GM18951 (cell line): ENCODE results near the gene AP5M1.
"Not testable (repeated sequence)": the region's sequence is repeated elsewhere in the genome, so short reads cannot be mapped to it uniquely, and the experiment has no call there.

ENCODE experiments used
- POLR2A ChIP-seq: IDR thresholded peaks from 4 replicates; pipeline ENCODE4 v1.6.1; 2011; ENCODE audit warnings: mild to moderate bottlenecking; ENCODE audit not compliant: insufficient read length, insufficient read depth; ENCODE audit errors: extremely low read depth
- in situ Hi-C: fragments of 300-500 bp; cut with MboI; formaldehyde crosslinking; loops from one replicate; pipeline ENCODE4 v1.12.0; 2022; ENCODE audit warnings: low sequenced_read_pairs, mixed read lengths, inconsistent platforms; ENCODE audit not compliant: unreplicated experiment

AP5M1 gene, protein sequence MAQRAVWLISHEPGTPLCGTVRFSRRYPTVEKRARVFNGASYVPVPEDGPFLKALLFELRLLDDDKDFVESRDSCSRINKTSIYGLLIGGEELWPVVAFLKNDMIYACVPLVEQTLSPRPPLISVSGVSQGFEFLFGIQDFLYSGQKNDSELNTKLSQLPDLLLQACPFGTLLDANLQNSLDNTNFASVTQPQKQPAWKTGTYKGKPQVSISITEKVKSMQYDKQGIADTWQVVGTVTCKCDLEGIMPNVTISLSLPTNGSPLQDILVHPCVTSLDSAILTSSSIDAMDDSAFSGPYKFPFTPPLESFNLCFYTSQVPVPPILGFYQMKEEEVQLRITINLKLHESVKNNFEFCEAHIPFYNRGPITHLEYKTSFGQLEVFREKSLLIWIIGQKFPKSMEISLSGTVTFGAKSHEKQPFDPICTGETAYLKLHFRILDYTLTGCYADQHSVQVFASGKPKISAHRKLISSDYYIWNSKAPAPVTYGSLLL

GRCh38 chr14:57268161-57269069 is at the start of gene AP5M1, which contains the start of gene EXOC5:
AP5M1 (plus strand) TSS chr14:57268971; CDS start chr14:57269315, 344 bp downstream.
EXOC5 (minus strand) TSS chr14:57268905; CDS start chr14:57268648, 257 bp downstream.
- TF ChIP-seq POLR2A, result peak; percentile 81
- in situ Hi-C loops, result no loop called here

GRCh38 chr14:57221931-57222330 is 46.8 kb upstream of the AP5M1 start:
- in situ Hi-C loops, result no loop called here
- no peak for TF ChIP-seq POLR2A

DNA sequence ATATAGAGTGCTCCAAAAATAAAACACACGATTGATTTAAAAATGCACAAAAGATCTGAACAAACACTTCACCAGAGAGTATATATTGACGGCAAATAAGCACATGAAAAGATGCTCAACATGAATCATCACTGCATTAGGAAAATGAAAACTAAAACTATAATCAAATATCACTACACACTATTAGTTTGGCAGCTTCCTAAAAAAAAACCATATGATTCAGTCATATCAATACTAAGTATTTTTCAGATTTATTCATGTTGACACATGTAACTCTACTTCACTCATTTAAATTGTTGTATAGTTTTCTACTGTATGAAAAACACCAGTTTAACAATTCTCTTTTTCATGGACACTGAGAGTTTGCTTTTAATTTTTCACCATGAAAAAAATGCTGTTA is 41.7 kb upstream of the AP5M1 start:
- in situ Hi-C loops, result no loop called here
- TF ChIP-seq POLR2A, result no peak

DNA sequence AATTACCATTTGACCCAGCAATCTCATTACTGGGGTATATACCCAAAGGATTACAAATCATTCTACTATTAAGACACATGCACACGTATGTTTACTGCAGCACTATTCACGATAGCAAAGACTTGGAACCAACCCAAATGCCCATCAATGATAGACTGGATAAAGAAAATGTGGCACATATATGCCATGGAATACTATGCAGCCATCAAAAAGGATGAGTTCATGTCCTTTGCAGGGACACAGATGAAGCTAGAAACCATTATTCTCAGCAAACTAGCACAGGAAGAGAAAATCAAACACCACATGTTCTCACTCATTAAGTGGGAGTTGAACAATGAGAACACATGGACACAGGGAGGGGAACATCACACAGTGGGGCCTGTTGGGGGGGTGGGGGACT is 40.5 kb upstream of the AP5M1 start:
- in situ Hi-C loops, result not testable (repeated sequence)

GRCh38 chr14:57232006-57232405 is 36.8 kb upstream of the AP5M1 start:
- no peak for TF ChIP-seq POLR2A
- in situ Hi-C loops, result no loop called here

GRCh38 chr14:57240115-57240514 is 28.7 kb upstream of the AP5M1 start:
- in situ Hi-C loops, result not testable (repeated sequence)

DNA sequence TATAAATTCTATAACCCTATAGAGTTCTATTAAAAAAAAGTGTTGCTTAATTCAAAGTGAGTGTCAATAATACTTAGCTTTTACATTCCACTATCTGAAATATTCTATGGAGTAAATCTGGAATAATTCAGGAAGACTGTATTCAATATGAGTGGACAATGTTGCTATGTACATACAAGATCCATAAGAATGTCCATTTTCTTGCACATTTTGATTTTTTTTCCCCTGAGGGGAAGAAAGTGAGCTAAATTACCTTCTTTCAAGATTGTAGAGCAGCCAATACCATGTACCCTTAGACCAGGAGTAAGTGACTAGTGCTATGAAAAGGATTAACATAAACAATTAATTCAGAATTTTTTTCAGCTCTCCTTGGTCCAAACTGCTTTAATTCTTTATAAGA is 25.5 kb upstream of the AP5M1 start:
- TF ChIP-seq POLR2A, result no peak

DNA sequence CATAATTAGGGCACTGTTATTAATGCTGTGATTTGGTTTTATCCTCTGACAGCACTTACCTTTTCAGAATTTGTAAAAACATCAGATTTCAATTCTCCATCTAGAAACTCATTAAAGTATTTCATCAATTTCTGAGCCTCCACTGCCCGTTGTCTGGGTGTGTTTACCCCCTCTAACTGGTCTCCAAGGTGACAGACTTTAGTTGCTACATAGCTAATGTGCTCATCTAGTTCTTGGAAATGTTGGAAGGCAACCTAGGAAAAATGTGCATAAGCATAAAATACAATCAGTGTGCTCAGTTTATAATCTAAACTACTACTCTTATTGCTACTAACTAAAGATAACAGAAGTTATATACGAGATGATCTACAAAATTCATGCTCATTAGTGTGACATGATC is 24.7 kb upstream of the AP5M1 start:
- no peak for TF ChIP-seq POLR2A
- in situ Hi-C loops, result no loop called here

More for the DNA sequence above, 25.5 kb upstream of the AP5M1 start:
- in situ Hi-C loops, result no loop called here

GRCh38 chr14:57245941-57246340 is 22.8 kb upstream of the AP5M1 start:
- in situ Hi-C loops, result no loop called here
- TF ChIP-seq POLR2A, result no peak

DNA sequence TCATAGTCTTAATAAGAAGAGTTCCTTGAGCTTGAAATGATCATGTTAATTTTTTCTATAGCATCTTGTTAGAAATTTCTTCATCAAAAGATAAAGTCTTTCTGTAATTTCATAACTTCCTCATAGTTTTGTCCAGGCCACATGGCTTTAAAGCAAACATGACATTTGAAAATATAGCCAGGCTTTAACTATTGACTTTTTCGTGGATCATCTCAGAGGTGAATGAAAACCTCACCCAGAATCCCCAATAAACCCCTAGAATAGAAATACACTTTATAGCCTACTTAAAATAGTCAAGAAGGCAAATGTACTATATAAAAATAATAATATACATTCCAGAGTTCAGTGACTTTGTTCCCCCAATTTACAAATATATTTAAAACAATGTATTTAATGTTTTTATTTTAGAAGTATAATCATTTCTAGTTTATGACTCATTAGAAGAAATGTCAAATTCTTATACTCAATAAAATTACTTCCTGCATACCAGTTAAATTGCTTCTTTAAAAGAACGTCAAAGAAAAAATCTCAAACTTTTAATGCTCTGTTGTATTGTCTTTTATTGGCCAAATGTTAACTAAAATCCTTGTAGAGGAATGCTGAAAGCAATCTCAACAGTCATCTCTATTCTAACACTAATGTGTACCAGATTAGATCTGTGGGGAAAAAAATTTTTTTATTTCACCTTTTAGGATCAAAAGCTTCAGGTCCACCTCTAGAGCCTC is 21.7 kb upstream of the AP5M1 start:
- TF ChIP-seq POLR2A, result no peak
- in situ Hi-C loops, result no loop called here

- in situ Hi-C loops, result no loop called here
- TF ChIP-seq POLR2A, result no peak
Measured at GRCh38 chr14:57254884-57255283, 13.9 kb upstream of the AP5M1 start.

GRCh38 chr14:57258221-57258620 is 10.6 kb upstream of the AP5M1 start:
- in situ Hi-C loops, result not testable (repeated sequence)

DNA sequence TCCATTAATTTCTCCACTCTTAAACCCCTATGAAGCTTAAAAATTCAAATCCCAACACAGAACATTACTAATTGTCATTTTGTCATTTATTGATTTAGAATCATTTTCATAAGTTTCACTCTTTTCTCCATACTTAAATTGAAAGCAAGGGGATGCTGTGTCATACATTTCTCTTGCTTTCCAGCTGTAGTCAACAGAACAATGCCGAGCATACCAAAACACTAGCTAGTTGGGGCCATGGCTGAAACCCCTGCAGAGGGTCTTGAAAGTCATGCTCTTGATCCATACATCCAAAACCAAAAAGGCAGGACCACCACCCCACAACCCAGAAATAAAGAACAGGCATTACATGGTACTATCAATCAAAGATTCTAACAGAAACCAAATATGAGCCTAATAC is 9.1 kb upstream of the AP5M1 start:
- TF ChIP-seq POLR2A, result no peak
- in situ Hi-C loops, result no loop called here

GRCh38 chr14:57261604-57262003 is 7.2 kb upstream of the AP5M1 start:
- TF ChIP-seq POLR2A, result no peak
- in situ Hi-C loops, result no loop called here
